Thoracic aorta endothelial cell (primary cell): ENCODE measurements around the gene PLK5. TPM values are rescaled to one million over a fixed set of nuclear protein-coding genes. Genes with fewer than 3 reads are reported as not detected.

Experiments used
- small RNA-seq: library from RNA; depleted of rRNA; stranded (forward); fragments of <200 nt; gene quantifications from one replicate; pipeline ENCODE3, GENCODE V24; 2012
- total RNA-seq: library from RNA; depleted of rRNA; stranded (reverse); fragments of >200 nt; gene quantifications from 2 replicates; pipeline ENCODE4 v1.2.3, GENCODE V29; 2012

Gene PLK5
- total RNA-seq = not detected in 2 replicates

GRCh38 chr19:1523412-1524286 lies at the start of gene PLK5:
TSS of gene PLK5 (plus strand) at chr19:1524077. CDS start at chr19:1526997, 2,920 bp downstream.

GRCh38 chr19:1478934-1479707 lies 44.8 kb upstream of the PLK5 start, which contains the start of gene C19orf25:
TSS of gene C19orf25 (minus strand) at chr19:1479215. CDS start at chr19:1478903, 312 bp downstream.

GRCh38 chr19:1490311-1491113 lies 33.4 kb upstream of the PLK5 start, which contains the start of gene PCSK4:
TSS of gene PCSK4 (minus strand) at chr19:1490350. CDS start at chr19:1490346, 4 bp downstream.

GRCh38 chr19:1491114-1491848 lies 32.6 kb upstream of the PLK5 start, which contains the start of gene REEP6:
TSS of gene REEP6 (plus strand) at chr19:1491181. CDS start at chr19:1491270, 89 bp downstream.

GRCh38 chr19:1512671-1513498 lies 11.0 kb upstream of the PLK5 start, which contains the start of gene ADAMTSL5:
TSS of gene ADAMTSL5 (minus strand) at chr19:1513019. CDS start at chr19:1510943, 2,076 bp downstream.

GRCh38 chr19:1568320-1569019 lies 44.6 kb downstream of the PLK5 start, which contains the start of gene MEX3D:
TSS of gene MEX3D (minus strand) at chr19:1568325. CDS start at chr19:1568058, 267 bp downstream.

Small RNA genes lying within 50 kb of the gene (small RNA-seq; reads per million reads assigned to genes)
- gene AC005943.2 (not detected), gene RN7SL477P (not detected)

Other genes starting within 250 kb of the PLK5 start
- 25.6 and 30.5 TPM in 2 replicates for gene FAM174C, start 248.5 kb upstream of the PLK5 start, total RNA-seq
- gene EFNA2, start 238.2 kb upstream of the PLK5 start, total RNA-seq = 0.27 TPM in 1 of 2 replicates, not detected in the other
- gene NDUFS7, start 140.2 kb upstream of the PLK5 start, total RNA-seq = 48.8 and 60.9 TPM in 2 replicates
- gene GAMT, start 122.5 kb upstream of the PLK5 start, total RNA-seq = 15.6 and 15.7 TPM in 2 replicates
- gene DAZAP1, start 116.5 kb upstream of the PLK5 start, total RNA-seq = 66.4 and 95.1 TPM in 2 replicates
- 638 and 737 TPM in 2 replicates for gene RPS15, start 85.7 kb upstream of the PLK5 start, total RNA-seq
- 0.07 and 0.13 TPM in 2 replicates for gene APC2, start 74.0 kb upstream of the PLK5 start, total RNA-seq
- gene C19orf25, start 44.9 kb upstream of the PLK5 start, total RNA-seq = 14.0 and 17.9 TPM in 2 replicates
- gene PCSK4, start 33.7 kb upstream of the PLK5 start, total RNA-seq = 1.1 and 1.3 TPM in 2 replicates
- gene REEP6, start 32.9 kb upstream of the PLK5 start, total RNA-seq = 0.57 and 1.1 TPM in 2 replicates
- gene ADAMTSL5, start 11.1 kb upstream of the PLK5 start, total RNA-seq = 0.22 and 0.53 TPM in 2 replicates
- gene MEX3D, start 44.2 kb downstream of the PLK5 start, total RNA-seq = 57.1 and 62.6 TPM in 2 replicates
- gene MBD3, start 68.8 kb downstream of the PLK5 start, total RNA-seq = 78.7 and 86.2 TPM in 2 replicates
- 32.0 and 34.7 TPM in 2 replicates for gene UQCR11, start 81.4 kb downstream of the PLK5 start, total RNA-seq
- 94.9 and 154 TPM in 2 replicates for gene TCF3, start 128.5 kb downstream of the PLK5 start, total RNA-seq
- gene ONECUT3, start 229.4 kb downstream of the PLK5 start, total RNA-seq = not detected in 2 replicates